H1 (cell line): Measurements from ENCODE around the gene ARGLU1. TPM values are rescaled to one million over a fixed set of nuclear protein-coding genes. Genes with fewer than 3 reads are reported as not detected.

Experiments
- CTCF ChIA-PET: fragments of 300-600 bp; sonication (Branson Sonifier 250); formaldehyde crosslinking; loops from one replicate; lab custom pipeline; 2021; ENCODE audit not compliant: partially characterized antibody; lab: Charles Lee
- POLR2A ChIA-PET: fragments of 300-600 bp; sonication (Branson Sonifier 250); formaldehyde crosslinking; loops from one replicate; lab custom pipeline; 2021; ENCODE audit warnings: inconsistent platforms; ENCODE audit not compliant: partially characterized antibody; lab: Charles Lee
- DNase-seq, 2 experiments: peaks; one replicate each; pipeline versions ENCODE4 v3.0.0 to v3.0.0-alpha.2; 2010 to 2022; ENCODE audit warnings: low spot score in 2 of 2, low read depth in 1 of 2, mixed read lengths in 1 of 2
- FAIRE-seq: peaks from 2 replicates; lab custom pipeline; 2011; peaks lifted over from hg19 to GRCh38; lab: Jason Lieb, UNC
- H2AFZ ChIP-seq: 2 replicates; pipeline ENCODE4 v1.8.1; 2012; ENCODE audit warnings: low read length, inconsistent platforms
- H2AK5ac ChIP-seq: 2 replicates; pipeline ENCODE4 v1.6.1; 2013; ENCODE audit warnings: low read depth, low read length
- H2BK120ac ChIP-seq: replicated peaks from 2 replicates; pipeline ENCODE3; 2013; ENCODE audit warnings: low read depth, low read length, inconsistent platforms
- H2BK12ac ChIP-seq: 2 replicates; pipeline ENCODE4 v1.6.1; 2013; ENCODE audit warnings: low read depth, low read length
- H2BK15ac ChIP-seq: 2 replicates; pipeline ENCODE4 v1.6.1; 2013; ENCODE audit warnings: low read length
- H2BK20ac ChIP-seq: 2 replicates; pipeline ENCODE4 v1.6.1; 2013; ENCODE audit warnings: low read length
- H2BK5ac ChIP-seq: 2 replicates; pipeline ENCODE4 v1.6.1; 2013; ENCODE audit warnings: low read depth, low read length
- H3K14ac ChIP-seq: 2 replicates; pipeline ENCODE4 v1.6.1; 2013; ENCODE audit warnings: inconsistent platforms; ENCODE audit not compliant: insufficient read length
- H3K18ac ChIP-seq: 2 replicates; pipeline ENCODE4 v1.6.1; 2013; ENCODE audit warnings: low read length; ENCODE audit errors: extremely low read depth
- H3K23ac ChIP-seq: 2 replicates; pipeline ENCODE4 v1.6.1; 2013; ENCODE audit warnings: inconsistent platforms; ENCODE audit not compliant: insufficient read length
- H3K23me2 ChIP-seq: 2 replicates; pipeline ENCODE4 v1.6.1; 2013; ENCODE audit warnings: low read depth, low read length
- H3K27ac ChIP-seq: 2 replicates; pipeline ENCODE4 v1.6.1; 2011; ENCODE audit warnings: low read depth, low read length, inconsistent platforms
- H3K27me3 ChIP-seq, 4 experiments: replicated peaks in 1 of 4; 1 replicate in 1 of 4; 2 replicates in 3 of 4; pipeline versions ENCODE4 v1.6.1 to v1.8.1; 2011 to 2013; ENCODE audit warnings: low read length in 3 of 4, mild to moderate bottlenecking in 3 of 4, inconsistent platforms in 2 of 4, mixed read lengths in 2 of 4, moderate library complexity in 1 of 4; ENCODE audit not compliant: control insufficient read depth in 3 of 4, insufficient read depth in 3 of 4; ENCODE audit errors: extremely low read depth in 1 of 4
- H3K36me3 ChIP-seq, 4 experiments: 2 replicates each; pipeline versions ENCODE4 v1.6.1 to v1.8.1; 2011 to 2013; ENCODE audit warnings: mild to moderate bottlenecking in 4 of 4, low read length in 3 of 4, moderate library complexity in 2 of 4, control low read depth in 1 of 4, inconsistent platforms in 1 of 4; ENCODE audit not compliant: insufficient read depth in 4 of 4, control insufficient read depth in 2 of 4
- H3K4ac ChIP-seq: replicated peaks from 2 replicates; pipeline ENCODE3; 2013; ENCODE audit warnings: low read length, low read depth, mixed read lengths, inconsistent platforms; ENCODE audit not compliant: insufficient read length
- H3K4me1 ChIP-seq, 4 experiments: replicated peaks in 1 of 4; 1 replicate in 1 of 4; 2 replicates in 3 of 4; pipeline versions ENCODE4 v1.6.1 to v1.8.1; 2011 to 2013; ENCODE audit warnings: low read length in 3 of 4, inconsistent platforms in 2 of 4, mixed read lengths in 1 of 4; ENCODE audit not compliant: insufficient read depth in 4 of 4, control insufficient read depth in 3 of 4
- H3K4me2 ChIP-seq, 2 experiments: 2 replicates each; pipeline versions ENCODE4 v1.6.1 to v1.8.1; 2011 to 2013; ENCODE audit warnings: low read depth in 2 of 2, low read length in 2 of 2, control low read depth in 1 of 2, inconsistent platforms in 1 of 2, mild to moderate bottlenecking in 1 of 2; ENCODE audit not compliant: insufficient read depth in 1 of 2
- H3K4me3 ChIP-seq, 4 experiments: fragments of 200-600, 300-600 bp in 1 of 4; sonication (generic), shearing (Covaris generic), sonication (Bioruptor Twin) in 1 of 4; 2 replicates each; pipeline versions ENCODE4 v1.5.1 to v1.8.1; 2011 to 2016; ENCODE audit warnings: low read length in 4 of 4, low read depth in 3 of 4, control low read depth in 2 of 4, inconsistent platforms in 2 of 4, mild to moderate bottlenecking in 2 of 4, mixed read lengths in 1 of 4, moderate library complexity in 1 of 4; ENCODE audit not compliant: insufficient read depth in 2 of 4; ENCODE audit errors: extremely low read depth in 1 of 4
- H3K56ac ChIP-seq: replicated peaks from 2 replicates; pipeline ENCODE3; 2013; ENCODE audit warnings: low read depth, mild to moderate bottlenecking, mixed read lengths, low read length, inconsistent platforms; ENCODE audit not compliant: insufficient read length
- H3K79me1 ChIP-seq: 2 replicates; pipeline ENCODE4 v1.6.1; 2013; ENCODE audit warnings: low read depth, low read length, control low read depth
- H3K79me2 ChIP-seq, 2 experiments: 2 replicates each; pipeline versions ENCODE4 v1.6.1 to v1.8.1; 2012 to 2013; ENCODE audit warnings: low read length in 2 of 2, mild to moderate bottlenecking in 2 of 2, inconsistent platforms in 1 of 2; ENCODE audit not compliant: insufficient read depth in 2 of 2, control insufficient read depth in 1 of 2
- H3K9ac ChIP-seq, 4 experiments: replicated peaks in 1 of 4; 1 replicate in 1 of 4; 2 replicates in 3 of 4; pipeline versions ENCODE4 v1.6.1 to v1.8.1; 2011 to 2013; ENCODE audit warnings: low read depth in 3 of 4, low read length in 3 of 4, control low read depth in 2 of 4, mild to moderate bottlenecking in 2 of 4, moderate library complexity in 2 of 4, inconsistent platforms in 1 of 4; ENCODE audit errors: extremely low read depth in 1 of 4
- H3K9me3 ChIP-seq, 2 experiments: 2 replicates each; pipeline versions ENCODE4 v1.6.1 to v1.8.1; 2012 to 2013; ENCODE audit warnings: mild to moderate bottlenecking in 2 of 2, moderate library complexity in 2 of 2, control low read depth in 1 of 2, inconsistent platforms in 1 of 2, low read depth in 1 of 2, low read length in 1 of 2, mixed read lengths in 1 of 2; ENCODE audit not compliant: insufficient read depth in 2 of 2
- H4K20me1 ChIP-seq, 2 experiments: replicated peaks in 1 of 2; 2 replicates each; pipeline versions ENCODE3 to v1.8.1; 2011 to 2013; ENCODE audit warnings: inconsistent platforms in 2 of 2, low read length in 2 of 2, mild to moderate bottlenecking in 1 of 2; ENCODE audit not compliant: insufficient read depth in 2 of 2, control insufficient read depth in 1 of 2
- H4K5ac ChIP-seq: 2 replicates; pipeline ENCODE4 v1.6.1; 2013; ENCODE audit warnings: low read length, low read depth, mixed read lengths, inconsistent platforms; ENCODE audit not compliant: insufficient read length
- H4K8ac ChIP-seq: 2 replicates; pipeline ENCODE4 v1.8.0; 2013; ENCODE audit warnings: mild to moderate bottlenecking, moderate library complexity, low read length, inconsistent platforms; ENCODE audit not compliant: insufficient read depth; ENCODE audit errors: extremely low read depth
- H4K91ac ChIP-seq: replicated peaks from 2 replicates; pipeline ENCODE3; 2013; ENCODE audit warnings: low read length, mixed read lengths, inconsistent platforms; ENCODE audit not compliant: insufficient read length
- CBX8 ChIP-seq: fragments of 300-800, 300-1000 bp; sonication (generic); IDR thresholded peaks from 2 replicates; pipeline ENCODE4 v1.7.1; 2016; ENCODE audit warnings: low read depth, low read length, borderline replicate concordance
- CEBPB ChIP-seq: IDR thresholded peaks from 2 replicates; pipeline ENCODE4 v1.6.1; 2012; ENCODE audit warnings: low read depth, low read length
- CTBP2 ChIP-seq: IDR thresholded peaks from 2 replicates; pipeline ENCODE4 v1.7.0; 2011; ENCODE audit warnings: borderline replicate concordance, mild to moderate bottlenecking, moderate library complexity, mixed read lengths, low read length; ENCODE audit not compliant: insufficient read depth, insufficient read length
- FOSL1 ChIP-seq: IDR thresholded peaks from 2 replicates; pipeline ENCODE4 v1.6.1; 2011; ENCODE audit warnings: mild to moderate bottlenecking, low read depth, low read length, moderate library complexity; ENCODE audit not compliant: insufficient read depth
- GABPA ChIP-seq: IDR thresholded peaks from 2 replicates; pipeline ENCODE4 v1.6.1; 2011; ENCODE audit warnings: mild to moderate bottlenecking, low read length, moderate library complexity, borderline replicate concordance; ENCODE audit not compliant: insufficient read depth
- JUND ChIP-seq: IDR thresholded peaks from 2 replicates; pipeline ENCODE4 v1.6.1; 2011; ENCODE audit warnings: mild to moderate bottlenecking, improper control_type of control experiment, low read length
- RBBP5 ChIP-seq: IDR thresholded peaks from 2 replicates; pipeline ENCODE4 v1.7.1; 2012; ENCODE audit warnings: low read depth, mild to moderate bottlenecking, inconsistent platforms, low read length, moderate library complexity, borderline replicate concordance
- TAF7 ChIP-seq: optimal IDR thresholded peaks from 2 replicates; pipeline ENCODE3; 2011; ENCODE audit warnings: low read depth, mild to moderate bottlenecking, inconsistent platforms, low read length, moderate library complexity, borderline replicate concordance
- WGBS, 2 experiments: shearing (Covaris generic) in 1 of 2; methylation state at CpG; one replicate each; pipeline versions ENCODE4 v1.1.6 to v1.1.7; 2013 to 2015; ENCODE audit warnings: low lambda C conversion rate in 2 of 2, mixed read lengths in 2 of 2, inconsistent platforms in 1 of 2, low coverage in 1 of 2, missing lambda C conversion rate in 1 of 2; ENCODE audit not compliant: insufficient replicate concordance in 2 of 2, insufficient coverage in 1 of 2, insufficient read length in 1 of 2; ENCODE audit errors: extremely low coverage in 1 of 2, missing lambda C conversion rate in 1 of 2; 5-methylcytosine and 5-hydroxymethylcytosine counted together
- polyA plus RNA-seq, 7 experiments: library from polyadenylated mRNA; depleted of rRNA in 3 of 7; stranded (reverse) in 5 of 7; unstranded in 2 of 7; fragments of >200 nt in 5 of 7; fragments of 200-250 nt in 2 of 7; gene quantifications; 1 replicate in 5 of 7; 2 replicates in 1 of 7; 4 replicates in 1 of 7; pipeline versions ENCODE4 v1.2.1 to v1.2.3, GENCODE V29; 2011 to 2013; ENCODE audit warnings: missing spikeins in 2 of 7, mixed read lengths in 2 of 7
- total RNA-seq: library from RNA; stranded (reverse); fragmentation: NEBNext Ultra II Directional; extraction: Animal tissue kit (Norgen Biotek cat#: 25700); gene quantifications from 2 replicates; pipeline ENCODE4 v1.2.1, GENCODE V29; 2021
- TF ChIP-seq, protein P1 (sequence below): IDR thresholded peaks from 2 replicates; pipeline ENCODE4 v1.6.1; 2012; ENCODE audit warnings: inconsistent platforms

Gene ARGLU1
- total and polyA plus RNA-seq, 2 of the 8 experiments (the other 6 are each of a cell fraction or from before 2014, with no cell fraction given), result 47.8 to 84.9 TPM

DNA sequence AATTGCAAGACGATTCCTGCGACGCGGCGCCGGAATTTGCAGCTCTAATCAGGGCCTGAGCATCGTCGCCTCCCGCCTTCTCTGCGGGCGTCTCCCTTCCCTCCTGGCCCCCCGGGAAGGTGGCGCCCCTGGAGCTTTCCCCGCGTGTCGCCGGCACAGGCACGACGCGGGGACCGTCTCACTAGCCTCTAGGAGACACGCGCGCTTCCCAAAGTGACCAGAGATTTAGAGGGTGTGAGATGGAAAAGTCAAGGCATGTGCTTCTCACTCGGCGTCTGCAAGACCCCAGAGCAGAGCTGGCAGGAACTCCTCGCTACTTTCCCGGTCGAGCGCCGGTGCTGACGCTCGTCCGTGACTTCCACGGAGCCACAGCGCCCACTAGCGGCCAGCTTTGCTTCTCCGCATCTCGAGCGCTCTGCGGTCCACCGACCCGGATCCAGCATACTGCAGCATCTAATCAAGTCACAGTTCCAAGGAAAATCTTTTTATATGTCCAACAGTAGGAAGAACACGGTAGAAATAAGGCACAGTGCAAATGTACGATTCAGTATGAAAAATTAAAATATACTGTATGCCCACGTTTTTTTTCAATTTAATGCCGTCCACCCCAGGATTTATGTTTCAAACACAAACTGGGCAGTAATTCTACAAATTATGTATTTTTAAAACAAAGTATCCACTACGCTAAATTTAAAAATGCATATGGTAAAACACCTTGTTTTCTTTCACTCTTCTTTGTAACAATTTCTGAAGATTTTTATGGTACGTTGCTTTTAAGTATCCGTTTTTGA, 31.5 kb downstream of the ARGLU1 start:
- Histone ChIP-seq H3K23ac (no peak overlapping the region), H3K23me2 (peaks cover 16% of the 10 kb centered on the region), H3K9ac (no peak overlapping the region), H4K20me1 (peaks cover 4 to 7% of the 10 kb centered on the region in 2 experiments), H4K8ac (peak overlapping the region; percentile 68; the same call in 1 of the 2 replicates), H3K27ac (no peak overlapping the region), H3K4me1 (peaks cover 0 to 14% (median 6%) of the 10 kb centered on the region in 4 experiments; a peak in 3 of 7 replicates), H2AFZ (peak overlapping the region; percentile 19; the same call in 1 of the 2 replicates), H3K9me3 (no peaks in the 10 kb centered on the region), H3K14ac (no peak overlapping the region), H3K56ac (no peak overlapping the region), H3K79me2 (peaks cover 0 to 21% of the 10 kb centered on the region in 2 experiments; a peak in 2 of 4 replicates), H2BK120ac (no peak overlapping the region), H3K27me3 (peaks cover 0 to 14% (median 7%) of the 10 kb centered on the region in 4 experiments; a peak in 5 of 7 replicates), H4K5ac (peak overlapping the region; percentile 47), H3K4me2 (peak overlapping the region; percentile 73 to 86), H3K36me3 (peaks cover 0 to 9% (median 1%) of the 10 kb centered on the region in 4 experiments; a peak in 1 of 8 replicates), H3K4ac (no peak overlapping the region), H2BK20ac (no peak overlapping the region), H2AK5ac (no peak overlapping the region), H4K91ac (no peak overlapping the region), H2BK15ac (no peak overlapping the region), H3K18ac (peak overlapping the region; percentile 79; the same call in 1 of the 2 replicates), H3K79me1 (no peaks in the 10 kb centered on the region), H3K4me3 (peak overlapping the region; percentile 16 to 68 (median 50); a peak in 7 of 8 replicates), H2BK5ac (no peak overlapping the region), H2BK12ac (no peak overlapping the region)
- ChIA-PET POLR2A (interaction anchor here (0.7 to 2.3 kb wide), 10 partner anchors 9 to 385 kb away, joined by 3 to 15 read pairs (median 4); partner anchors contain the start of gene ARGLU1), CTCF (interaction anchor here (0.6 to 2.4 kb wide), 31 partner anchors 9 to 603 kb away, joined by 3 to 11 read pairs (median 3); no protein-coding TSS in a partner anchor)
- 10% methylated on average over 40 of the region's 50 CpGs; no CpG with 5 or more reads in 1 of the 2 experiments for WGBS, 2 experiments
- peak; percentile 75 to 97 for DNase-seq
- FAIRE-seq, result peak; percentile 58
- no peak for TF ChIP-seq CBX8
- TF ChIP-seq FOSL1, result no peak
- TF ChIP-seq RBBP5, result 0 out of 2 replicates have a peak, but pooled peaks have one; percentile 8
- TF ChIP-seq TAF7, result no peak
- no peak for TF ChIP-seq CEBPB
- TF ChIP-seq, protein P1, sequence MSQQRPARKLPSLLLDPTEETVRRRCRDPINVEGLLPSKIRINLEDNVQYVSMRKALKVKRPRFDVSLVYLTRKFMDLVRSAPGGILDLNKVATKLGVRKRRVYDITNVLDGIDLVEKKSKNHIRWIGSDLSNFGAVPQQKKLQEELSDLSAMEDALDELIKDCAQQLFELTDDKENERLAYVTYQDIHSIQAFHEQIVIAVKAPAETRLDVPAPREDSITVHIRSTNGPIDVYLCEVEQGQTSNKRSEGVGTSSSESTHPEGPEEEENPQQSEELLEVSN, result peak; percentile 95
- no peak for TF ChIP-seq CTBP2
- TF ChIP-seq GABPA, result no peak
- no peak for TF ChIP-seq JUND
